ENCODE results near the gene PUDP. TPM values are rescaled to one million over a fixed set of nuclear protein-coding genes. Genes with fewer than 3 reads are reported as not detected.

The PUDP gene
- total RNA-seq, 1 experiment from 2014 or later: 20.3 TPM

DNA sequence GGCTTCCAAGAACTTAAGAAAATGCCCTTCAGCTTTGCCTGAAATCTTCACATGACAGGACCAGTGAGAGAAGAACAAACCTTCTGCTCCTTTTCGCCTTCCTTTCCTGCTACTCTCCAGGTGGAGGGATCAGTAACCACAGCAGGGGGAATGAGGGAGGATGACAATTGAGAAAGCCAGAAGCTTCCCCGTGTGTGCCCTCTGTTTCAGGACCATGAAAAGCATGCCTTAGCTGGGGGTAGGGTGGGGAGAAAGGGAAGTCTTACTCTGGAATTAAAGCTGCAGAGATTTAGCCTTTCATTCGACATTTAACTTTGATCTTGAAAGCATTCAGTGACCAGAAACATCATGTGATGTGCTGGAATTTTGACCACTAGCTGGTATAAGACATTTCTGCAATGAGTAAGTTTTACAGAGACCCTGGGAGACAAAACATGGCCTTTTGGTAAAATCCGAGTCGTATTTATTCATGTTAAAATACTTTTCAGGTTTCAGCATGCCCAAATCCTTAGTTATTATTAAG is 10.6 kb upstream of the PUDP start (continued):
- TF ChIP-seq CBX3 (IDR thresholded peaks at IDR 0.05; ENCODE audit: low read depth): no peak

DNA sequence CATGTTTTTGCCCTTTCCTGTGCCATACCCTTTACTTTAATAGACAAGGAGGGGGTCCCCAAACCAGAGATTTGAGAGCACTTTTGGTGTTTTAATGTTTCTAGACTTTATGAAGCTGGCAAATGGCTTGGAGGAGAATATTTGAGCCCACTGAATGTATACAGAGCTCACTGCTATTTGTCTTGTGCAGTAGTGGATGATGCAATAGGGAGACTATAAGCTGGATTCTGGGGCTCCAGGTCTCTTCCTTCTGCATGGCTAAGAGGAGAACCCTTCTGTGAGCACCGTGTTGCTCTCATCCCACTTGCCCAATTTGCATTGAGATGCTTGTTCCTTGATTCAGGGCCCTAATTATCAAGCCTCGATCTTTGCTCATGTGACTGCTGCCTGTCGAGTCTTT is 8.9 kb upstream of the PUDP start:
- Histone ChIP-seq H3K27ac (ENCODE audit: low read depth, low read length) (no peak overlapping the region), H3K27me3 (ENCODE audit: insufficient read depth, low read length) (no peaks in the 10 kb centered on the region), H3K36me3 (ENCODE audit: control insufficient read depth in 1 of 2, insufficient read depth in 2 of 2, low read length in 2 of 2) (no peaks in the 10 kb centered on the region), H3K9me2 (ENCODE audit: insufficient read depth) (no peaks in the 10 kb centered on the region), H3K4me3 (replicated peaks in 1 of 2; ENCODE audit: low read depth in 1 of 2, low read length in 2 of 2) (no peak overlapping the region), H3K9me3 (ENCODE audit: control insufficient read depth in 1 of 2, insufficient read depth in 1 of 2, low read depth in 1 of 2, low read length in 2 of 2) (no peaks in the 10 kb centered on the region), H2AFZ (ENCODE audit: low read depth, low read length, poor library complexity, severe bottlenecking) (no peak overlapping the region), H3K9ac (ENCODE audit: low read length) (no peak overlapping the region), H3K79me2 (ENCODE audit: insufficient read depth, low read length) (no peaks in the 10 kb centered on the region), H4K20me1 (ENCODE audit: insufficient read depth) (no peaks in the 10 kb centered on the region), H3K4me1 (ENCODE audit: control insufficient read depth in 1 of 2, insufficient read depth in 2 of 2, low read length in 2 of 2) (no peaks in the 10 kb centered on the region), H3K4me2 (ENCODE audit: low read length) (no peak overlapping the region)
- no TSS peak for BruUV-seq (replicated peaks)
- no peak for DNase-seq (ENCODE audit: low read depth, low spot score)
- RAD21 ChIA-PET (ENCODE audit: low non-redundant PET in 1 of 2, low total read pairs in 2 of 2, uncharacterized antibody in 2 of 2, unreplicated experiment in 2 of 2): no interaction called here
- TF ChIP-seq CBX3 (IDR thresholded peaks at IDR 0.05; ENCODE audit: low read depth) (no peak), EZH2 (IDR thresholded peaks at IDR 0.05) (no peak), YY1 (IDR thresholded peaks at IDR 0.05; ENCODE audit: extremely low read depth, insufficient replicate concordance, low read depth, low read length) (no peak), RAD21 (IDR thresholded peaks at IDR 0.05; ENCODE audit: low read depth) (no peak), EGR1 (IDR thresholded peaks at IDR 0.05; ENCODE audit: low read depth) (no peak), EZH2phosphoT487 (IDR thresholded peaks at IDR 0.05; ENCODE audit: borderline replicate concordance) (no peak), FOSL1 (IDR thresholded peaks at IDR 0.05; ENCODE audit: low read depth) (no peak), POLR2A (IDR thresholded peaks at IDR 0.05; ENCODE audit: borderline replicate concordance, extremely low read depth, insufficient read depth, insufficient read length) (no peak), JUND (IDR thresholded peaks at IDR 0.05) (no peak), CEBPB (IDR thresholded peaks at IDR 0.05; ENCODE audit: low read depth) (no peak), POLR2AphosphoS5 (IDR thresholded peaks at IDR 0.05; ENCODE audit: low read depth, low read length) (no peak), ZNF274 (IDR thresholded peaks at IDR 0.05; ENCODE audit: low read depth, low read length) (no peak), ELF1 (IDR thresholded peaks at IDR 0.05; ENCODE audit: borderline replicate concordance, low read depth) (no peak)
- TF ChIP-seq, protein P1, sequence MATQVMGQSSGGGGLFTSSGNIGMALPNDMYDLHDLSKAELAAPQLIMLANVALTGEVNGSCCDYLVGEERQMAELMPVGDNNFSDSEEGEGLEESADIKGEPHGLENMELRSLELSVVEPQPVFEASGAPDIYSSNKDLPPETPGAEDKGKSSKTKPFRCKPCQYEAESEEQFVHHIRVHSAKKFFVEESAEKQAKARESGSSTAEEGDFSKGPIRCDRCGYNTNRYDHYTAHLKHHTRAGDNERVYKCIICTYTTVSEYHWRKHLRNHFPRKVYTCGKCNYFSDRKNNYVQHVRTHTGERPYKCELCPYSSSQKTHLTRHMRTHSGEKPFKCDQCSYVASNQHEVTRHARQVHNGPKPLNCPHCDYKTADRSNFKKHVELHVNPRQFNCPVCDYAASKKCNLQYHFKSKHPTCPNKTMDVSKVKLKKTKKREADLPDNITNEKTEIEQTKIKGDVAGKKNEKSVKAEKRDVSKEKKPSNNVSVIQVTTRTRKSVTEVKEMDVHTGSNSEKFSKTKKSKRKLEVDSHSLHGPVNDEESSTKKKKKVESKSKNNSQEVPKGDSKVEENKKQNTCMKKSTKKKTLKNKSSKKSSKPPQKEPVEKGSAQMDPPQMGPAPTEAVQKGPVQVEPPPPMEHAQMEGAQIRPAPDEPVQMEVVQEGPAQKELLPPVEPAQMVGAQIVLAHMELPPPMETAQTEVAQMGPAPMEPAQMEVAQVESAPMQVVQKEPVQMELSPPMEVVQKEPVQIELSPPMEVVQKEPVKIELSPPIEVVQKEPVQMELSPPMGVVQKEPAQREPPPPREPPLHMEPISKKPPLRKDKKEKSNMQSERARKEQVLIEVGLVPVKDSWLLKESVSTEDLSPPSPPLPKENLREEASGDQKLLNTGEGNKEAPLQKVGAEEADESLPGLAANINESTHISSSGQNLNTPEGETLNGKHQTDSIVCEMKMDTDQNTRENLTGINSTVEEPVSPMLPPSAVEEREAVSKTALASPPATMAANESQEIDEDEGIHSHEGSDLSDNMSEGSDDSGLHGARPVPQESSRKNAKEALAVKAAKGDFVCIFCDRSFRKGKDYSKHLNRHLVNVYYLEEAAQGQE (IDR thresholded peaks at IDR 0.05; ENCODE audit: low read depth): no peak
- TF ChIP-seq, protein P2, sequence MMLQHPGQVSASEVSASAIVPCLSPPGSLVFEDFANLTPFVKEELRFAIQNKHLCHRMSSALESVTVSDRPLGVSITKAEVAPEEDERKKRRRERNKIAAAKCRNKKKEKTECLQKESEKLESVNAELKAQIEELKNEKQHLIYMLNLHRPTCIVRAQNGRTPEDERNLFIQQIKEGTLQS (IDR thresholded peaks at IDR 0.05): no peak
- TF ChIP-seq, protein P3, sequence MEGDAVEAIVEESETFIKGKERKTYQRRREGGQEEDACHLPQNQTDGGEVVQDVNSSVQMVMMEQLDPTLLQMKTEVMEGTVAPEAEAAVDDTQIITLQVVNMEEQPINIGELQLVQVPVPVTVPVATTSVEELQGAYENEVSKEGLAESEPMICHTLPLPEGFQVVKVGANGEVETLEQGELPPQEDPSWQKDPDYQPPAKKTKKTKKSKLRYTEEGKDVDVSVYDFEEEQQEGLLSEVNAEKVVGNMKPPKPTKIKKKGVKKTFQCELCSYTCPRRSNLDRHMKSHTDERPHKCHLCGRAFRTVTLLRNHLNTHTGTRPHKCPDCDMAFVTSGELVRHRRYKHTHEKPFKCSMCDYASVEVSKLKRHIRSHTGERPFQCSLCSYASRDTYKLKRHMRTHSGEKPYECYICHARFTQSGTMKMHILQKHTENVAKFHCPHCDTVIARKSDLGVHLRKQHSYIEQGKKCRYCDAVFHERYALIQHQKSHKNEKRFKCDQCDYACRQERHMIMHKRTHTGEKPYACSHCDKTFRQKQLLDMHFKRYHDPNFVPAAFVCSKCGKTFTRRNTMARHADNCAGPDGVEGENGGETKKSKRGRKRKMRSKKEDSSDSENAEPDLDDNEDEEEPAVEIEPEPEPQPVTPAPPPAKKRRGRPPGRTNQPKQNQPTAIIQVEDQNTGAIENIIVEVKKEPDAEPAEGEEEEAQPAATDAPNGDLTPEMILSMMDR (IDR thresholded peaks at IDR 0.05 in 2 of 3, conservative IDR thresholded peaks at IDR 0.05 in 1 of 3; ENCODE audit: borderline replicate concordance in 1 of 3, insufficient read depth in 1 of 3, low read depth in 2 of 3, low read length in 2 of 3): no peak
- POLR2A ChIA-PET: no interaction called here
- ATAC-seq: no peak
- CTCF ChIA-PET: no interaction called here
- intact Hi-C loops (cut with micrococcal nuclease): no loop called here

Data from HCT116 (cell line).